ENCODE data around the gene MPPED2. TPM values are rescaled to one million over a fixed set of nuclear protein-coding genes. Genes with fewer than 3 reads are reported as not detected.

Gene MPPED2
- polyA plus RNA-seq, 1 donor (not counting 4 experiments of a cell fraction or from before 2014, with no cell fraction given), result not detected

DNA sequence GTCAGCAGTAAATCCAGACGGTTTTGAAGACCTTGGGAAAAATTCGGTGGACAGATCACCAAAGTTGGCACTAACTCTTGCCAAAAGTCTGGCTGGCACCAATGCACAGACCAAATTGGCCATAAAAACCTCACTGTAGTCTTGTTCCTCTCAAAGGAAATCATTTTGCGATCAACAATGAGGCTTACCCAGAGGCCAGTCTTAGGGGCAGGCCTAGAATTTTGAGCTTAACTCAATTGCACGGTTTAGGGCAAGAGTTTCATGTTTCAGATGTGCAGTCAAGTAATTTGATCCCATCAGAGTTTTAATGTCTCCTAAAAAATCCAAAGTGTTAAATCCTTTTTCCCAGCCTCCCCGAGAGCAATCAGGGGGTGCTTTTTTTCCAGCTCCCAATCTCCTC lies 19.0 kb downstream of the MPPED2 start:
- dilution Hi-C loops (cut with MboI; ENCODE audit: extremely low pct_ligation_motif_present, low sequenced_read_pairs), result no loop called here
- Histone ChIP-seq H3K4me2 (ENCODE audit: control insufficient read depth, extremely low read depth, insufficient read depth, low read depth, low read length) (no peak overlapping the region), H3K79me2 (ENCODE audit: control insufficient read depth, insufficient read depth, low read length) (no peaks in the 10 kb centered on the region), H3K36me3 (ENCODE audit: control insufficient read depth in 2 of 2, extremely low read depth in 1 of 2, insufficient read depth in 2 of 2, low read length in 2 of 2) (no peaks in the 10 kb centered on the region), H4K20me1 (ENCODE audit: control insufficient read depth, extremely low read depth, insufficient read depth, low read length) (no peaks in the 10 kb centered on the region), H3K9me3 (ENCODE audit: control insufficient read depth, low read depth, low read length) (no peaks in the 10 kb centered on the region), H3K27me3 (ENCODE audit: control insufficient read depth, extremely low read depth, insufficient read depth, low read length) (no peaks in the 10 kb centered on the region), H3K4me3 (ENCODE audit: control insufficient read depth in 2 of 3, extremely low read depth in 1 of 3, insufficient read depth in 2 of 3, low read depth in 1 of 3, low read length in 3 of 3) (no peak overlapping the region), H2AFZ (ENCODE audit: control insufficient read depth, low read length) (no peak overlapping the region), H3K27ac (ENCODE audit: control insufficient read depth, insufficient read depth, low read length) (no peak overlapping the region), H3K9me1 (ENCODE audit: control insufficient read depth, extremely low read depth, insufficient read depth, low read length) (no peaks in the 10 kb centered on the region), H3K4me1 (ENCODE audit: control insufficient read depth, extremely low read depth, insufficient read depth, low read length) (no peaks in the 10 kb centered on the region), H3K9ac (ENCODE audit: control insufficient read depth, extremely low read depth, insufficient read depth, low read length) (no peak overlapping the region)
- DNase-seq (ENCODE audit: low read depth, low spot score), result no peak
- no peak for FAIRE-seq
- TF ChIP-seq, protein P1, sequence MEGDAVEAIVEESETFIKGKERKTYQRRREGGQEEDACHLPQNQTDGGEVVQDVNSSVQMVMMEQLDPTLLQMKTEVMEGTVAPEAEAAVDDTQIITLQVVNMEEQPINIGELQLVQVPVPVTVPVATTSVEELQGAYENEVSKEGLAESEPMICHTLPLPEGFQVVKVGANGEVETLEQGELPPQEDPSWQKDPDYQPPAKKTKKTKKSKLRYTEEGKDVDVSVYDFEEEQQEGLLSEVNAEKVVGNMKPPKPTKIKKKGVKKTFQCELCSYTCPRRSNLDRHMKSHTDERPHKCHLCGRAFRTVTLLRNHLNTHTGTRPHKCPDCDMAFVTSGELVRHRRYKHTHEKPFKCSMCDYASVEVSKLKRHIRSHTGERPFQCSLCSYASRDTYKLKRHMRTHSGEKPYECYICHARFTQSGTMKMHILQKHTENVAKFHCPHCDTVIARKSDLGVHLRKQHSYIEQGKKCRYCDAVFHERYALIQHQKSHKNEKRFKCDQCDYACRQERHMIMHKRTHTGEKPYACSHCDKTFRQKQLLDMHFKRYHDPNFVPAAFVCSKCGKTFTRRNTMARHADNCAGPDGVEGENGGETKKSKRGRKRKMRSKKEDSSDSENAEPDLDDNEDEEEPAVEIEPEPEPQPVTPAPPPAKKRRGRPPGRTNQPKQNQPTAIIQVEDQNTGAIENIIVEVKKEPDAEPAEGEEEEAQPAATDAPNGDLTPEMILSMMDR (optimal IDR thresholded peaks at IDR 0.05 in 1 of 3, IDR thresholded peaks at IDR 0.05 in 1 of 3, conservative IDR thresholded peaks at IDR 0.05 in 1 of 3; ENCODE audit: extremely low read depth in 1 of 3, insufficient read depth in 2 of 3, low read length in 3 of 3), result no peak
- TF ChIP-seq EZH2 (IDR thresholded peaks at IDR 0.05; ENCODE audit: low read length), result no peak

DNA sequence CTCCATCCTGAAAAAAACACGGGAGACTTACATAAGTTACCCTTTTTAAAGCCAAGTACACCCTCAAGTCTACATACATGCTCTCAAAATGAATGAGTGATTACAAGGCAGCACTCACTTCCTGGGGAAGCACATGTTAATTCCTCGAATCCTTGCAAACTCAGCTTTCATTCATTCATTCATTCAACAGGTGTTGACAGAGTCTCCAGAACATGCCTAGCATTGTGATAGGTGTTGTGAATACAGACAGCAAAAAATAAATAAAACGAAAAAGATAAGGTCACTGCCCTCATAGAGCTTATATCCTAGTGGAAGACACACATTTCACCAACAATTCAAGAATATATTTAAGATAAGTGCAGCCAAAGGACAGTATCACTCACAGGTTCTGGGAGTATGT lies 19.7 kb downstream of the MPPED2 start:
- no peak overlapping the region for H3K4me2 ChIP-seq (ENCODE audit: control insufficient read depth, extremely low read depth, insufficient read depth, low read depth, low read length)
- no peaks in the 10 kb centered on the region for H3K4me1 ChIP-seq (ENCODE audit: control insufficient read depth, extremely low read depth, insufficient read depth, low read length)
- FAIRE-seq (no peak), DNase-seq (ENCODE audit: low read depth, low spot score) (no peak)
- no peaks in the 10 kb centered on the region for H4K20me1 ChIP-seq (ENCODE audit: control insufficient read depth, extremely low read depth, insufficient read depth, low read length)
- TF ChIP-seq, protein P1 (optimal IDR thresholded peaks at IDR 0.05 in 1 of 3, IDR thresholded peaks at IDR 0.05 in 1 of 3, conservative IDR thresholded peaks at IDR 0.05 in 1 of 3; ENCODE audit: extremely low read depth in 1 of 3, insufficient read depth in 2 of 3, low read length in 3 of 3), result no peak
- no peak overlapping the region for H3K4me3 ChIP-seq (ENCODE audit: control insufficient read depth in 2 of 3, extremely low read depth in 1 of 3, insufficient read depth in 2 of 3, low read depth in 1 of 3, low read length in 3 of 3)
- no peaks in the 10 kb centered on the region for H3K36me3 ChIP-seq (ENCODE audit: control insufficient read depth in 2 of 2, extremely low read depth in 1 of 2, insufficient read depth in 2 of 2, low read length in 2 of 2)
- no peak overlapping the region for H3K9ac ChIP-seq (ENCODE audit: control insufficient read depth, extremely low read depth, insufficient read depth, low read length)
- dilution Hi-C loops (cut with MboI; ENCODE audit: extremely low pct_ligation_motif_present, low sequenced_read_pairs), result no loop called here
- H2AFZ ChIP-seq (ENCODE audit: control insufficient read depth, low read length), result no peak overlapping the region
- H3K9me3 ChIP-seq (ENCODE audit: control insufficient read depth, low read depth, low read length), result no peaks in the 10 kb centered on the region
- H3K27me3 ChIP-seq (ENCODE audit: control insufficient read depth, extremely low read depth, insufficient read depth, low read length), result no peaks in the 10 kb centered on the region
- no peaks in the 10 kb centered on the region for H3K79me2 ChIP-seq (ENCODE audit: control insufficient read depth, insufficient read depth, low read length)
- H3K9me1 ChIP-seq (ENCODE audit: control insufficient read depth, extremely low read depth, insufficient read depth, low read length), result no peaks in the 10 kb centered on the region
- H3K27ac ChIP-seq (ENCODE audit: control insufficient read depth, insufficient read depth, low read length), result no peak overlapping the region

Data from keratinocyte (primary cell).